Measurements from ENCODE around the gene ARHGAP28. TPM values are rescaled to one million over a fixed set of nuclear protein-coding genes. Genes with fewer than 3 reads are reported as not detected.

Gene ARHGAP28
- 3.1 and 8.8 TPM in 2 replicates for total RNA-seq

DNA sequence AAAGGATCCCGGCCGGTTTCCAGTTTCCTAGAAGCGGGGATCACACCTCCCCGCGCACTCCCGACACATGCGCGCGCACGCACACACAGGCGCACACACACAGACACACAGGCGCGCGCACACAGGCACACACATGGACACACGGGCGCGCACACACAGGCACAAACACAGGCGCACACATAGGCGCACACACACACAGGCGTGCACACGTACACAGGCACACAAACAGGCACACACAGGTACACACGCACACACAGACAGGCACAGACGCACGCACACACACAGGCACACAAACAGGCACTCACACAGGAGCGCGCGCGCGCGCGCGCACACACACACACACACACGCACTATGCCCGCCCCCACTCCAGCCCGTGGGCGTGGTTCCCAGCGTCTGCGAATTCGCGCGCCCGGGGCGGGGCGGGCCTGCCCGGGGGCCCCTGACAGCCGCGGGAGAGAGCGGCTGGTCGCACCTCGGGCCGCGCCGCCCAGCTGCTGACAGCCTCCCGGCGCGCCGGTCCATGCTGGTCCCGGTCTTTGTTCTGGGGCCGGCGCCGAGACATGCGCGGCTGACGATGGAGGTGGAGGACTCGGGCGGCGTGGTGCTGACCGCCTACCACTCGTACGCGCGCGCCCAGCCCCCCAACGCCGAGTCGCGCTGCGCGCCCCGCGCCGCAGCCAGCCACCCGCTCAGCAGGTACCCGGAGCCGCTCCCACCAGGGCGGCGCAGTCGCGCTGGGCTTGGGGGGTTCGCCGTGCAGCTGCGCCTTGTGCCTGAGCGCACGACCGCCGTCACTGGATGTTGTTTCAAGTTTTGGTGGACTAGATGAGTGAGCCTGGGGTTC is at the start of gene ARHGAP28:
Gene ARHGAP28 (plus strand): TSS at position 470 of the 845 bp plus-strand sequence. CDS start 106 bp downstream, at position 576.

Small RNA genes lying within 50 kb of the gene (small RNA-seq; reads per million reads assigned to genes)
- gene RNU6-916P = not detected

Data from placental epithelial cell (primary cell).